Right lobe of liver (tissue), 6 donors: ENCODE data around the gene HIPK1. TPM values are rescaled to one million over a fixed set of nuclear protein-coding genes. Genes with fewer than 3 reads are reported as not detected.
A peak's percentile ranks its signal among the peaks of the same experiment; 100 is the strongest.

ENCODE experiments used
- ATAC-seq, 4 donors: fragments of 200-7000 bp; cut with Tn5 transposase; one replicate each; pipeline ENCODE4 v1.9.1; 2020; ENCODE audit warnings: mild to moderate bottlenecking in 4 of 4, moderate library complexity in 4 of 4
- DNase-seq, 3 donors: peaks; one replicate each; pipeline ENCODE4 v3.0.0-alpha.2; 2020
- H3K27ac ChIP-seq, 3 donors: fragments of 200-600 bp; one replicate each; pipeline ENCODE4 v1.8.0; 2022
- H3K27me3 ChIP-seq, 2 donors: fragments of 200-600 bp; one replicate each; pipeline ENCODE4 v1.8.0; 2022
- H3K36me3 ChIP-seq, 4 donors: fragments of 200-600 bp; sonication (generic) in 1 of 4; one replicate each; pipeline versions ENCODE4 v1.5.1 to v1.8.0; 2017 to 2022; ENCODE audit warnings: control low read depth in 1 of 4
- H3K4me1 ChIP-seq, 4 donors: fragments of 200-600 bp; sonication (generic) in 1 of 4; one replicate each; pipeline versions ENCODE4 v1.5.1 to v1.8.0; 2017 to 2022; ENCODE audit warnings: control low read depth in 1 of 4
- H3K4me3 ChIP-seq, 3 donors: fragments of 200-600 bp; one replicate each; pipeline ENCODE4 v1.8.0; 2022
- H3K9me3 ChIP-seq, 4 donors: fragments of 200-600 bp; sonication (generic) in 1 of 4; one replicate each; pipeline versions ENCODE4 v1.5.1 to v1.8.0; 2017 to 2022; ENCODE audit warnings: control low read depth in 1 of 4
- POLR2A ChIP-seq: fragments of 450-650 bp; IDR thresholded peaks from one replicate; pipeline ENCODE4 v1.6.1; 2017; ENCODE audit warnings: antibody characterized with exemption, mild to moderate bottlenecking
- WGBS: methylation state at CpG from one replicate; pipeline ENCODE4 v1.1.6; 2018; ENCODE audit warnings: low coverage, low lambda C conversion rate; ENCODE audit not compliant: insufficient coverage; ENCODE audit errors: missing lambda C conversion rate; 5-methylcytosine and 5-hydroxymethylcytosine counted together
- intact Hi-C, 2 donors: fragments of 100-400 bp; cut with DNase I; formaldehyde crosslinking; loops; one replicate each; pipeline versions ENCODE4 v1.11.2 to v1.14.1; 2022
- total RNA-seq, 6 experiments: library from RNA; depleted of rRNA in 2 of 6; stranded (reverse); fragments of >200 nt in 2 of 6; fragmentation: NEBNext Ultra II Directional in 3 of 6; extraction: Animal tissue kit (Norgen Biotek cat#: 25700) in 3 of 6; gene quantifications; one replicate each; pipeline versions ENCODE4 v1.1.0 to v1.2.4, GENCODE V29; 2016 to 2023
- TF ChIP-seq, protein P1 (sequence below), 4 donors: fragments of 200-600 bp in 3 of 4; fragments of 450-650 bp in 1 of 4; IDR thresholded peaks; one replicate each; pipeline versions ENCODE4 v1.5.1 to v1.8.0; 2016 to 2022; ENCODE audit warnings: antibody characterized with exemption in 4 of 4, mild to moderate bottlenecking in 2 of 4
- donor health status: DM: no; HTN: yes; CAD: no.
- donor health status: DM: no; HTN: no; CAD: no.
- donor health status: DM: no; HTN: no; CAD: no.
- donor health status: DM: no; HTN: yes; CAD: no.
- donor health status: DM: no; HTN: yes; CAD: no.

The HIPK1 gene
- total RNA-seq, 6 experiments from 2014 or later, result 19.0 to 29.6 (median 23.5) TPM

GRCh38 chr1:113901191-113901590 lies 27.9 kb upstream of the HIPK1 start:
- ATAC-seq (no peak), DNase-seq (no peak)
- Histone ChIP-seq H3K27me3 (no peaks in the 10 kb centered on the region), H3K36me3 (peaks cover 0 to 23% (median 0%) of the 10 kb centered on the region in 4 donors), H3K9me3 (no peaks in the 10 kb centered on the region), H3K27ac (no peak overlapping the region), H3K4me3 (no peak overlapping the region), H3K4me1 (peaks cover 0 to 13% (median 0%) of the 10 kb centered on the region in 4 donors)
- intact Hi-C loops, result no loop called here
- TF ChIP-seq POLR2A, result no peak
- TF ChIP-seq, protein P1, sequence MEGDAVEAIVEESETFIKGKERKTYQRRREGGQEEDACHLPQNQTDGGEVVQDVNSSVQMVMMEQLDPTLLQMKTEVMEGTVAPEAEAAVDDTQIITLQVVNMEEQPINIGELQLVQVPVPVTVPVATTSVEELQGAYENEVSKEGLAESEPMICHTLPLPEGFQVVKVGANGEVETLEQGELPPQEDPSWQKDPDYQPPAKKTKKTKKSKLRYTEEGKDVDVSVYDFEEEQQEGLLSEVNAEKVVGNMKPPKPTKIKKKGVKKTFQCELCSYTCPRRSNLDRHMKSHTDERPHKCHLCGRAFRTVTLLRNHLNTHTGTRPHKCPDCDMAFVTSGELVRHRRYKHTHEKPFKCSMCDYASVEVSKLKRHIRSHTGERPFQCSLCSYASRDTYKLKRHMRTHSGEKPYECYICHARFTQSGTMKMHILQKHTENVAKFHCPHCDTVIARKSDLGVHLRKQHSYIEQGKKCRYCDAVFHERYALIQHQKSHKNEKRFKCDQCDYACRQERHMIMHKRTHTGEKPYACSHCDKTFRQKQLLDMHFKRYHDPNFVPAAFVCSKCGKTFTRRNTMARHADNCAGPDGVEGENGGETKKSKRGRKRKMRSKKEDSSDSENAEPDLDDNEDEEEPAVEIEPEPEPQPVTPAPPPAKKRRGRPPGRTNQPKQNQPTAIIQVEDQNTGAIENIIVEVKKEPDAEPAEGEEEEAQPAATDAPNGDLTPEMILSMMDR (IDR thresholded peaks at IDR 0.05), result no peak
- 55% methylated on average over 3 of the region's 3 CpGs for WGBS

- 27% methylated on average over 7 of the region's 7 CpGs for WGBS
- DNase-seq (no peak), ATAC-seq (no peak)
- H3K27me3 ChIP-seq, result no peaks in the 10 kb centered on the region
- H3K4me1 ChIP-seq, result peaks cover 0 to 13% (median 0%) of the 10 kb centered on the region in 4 donors
- intact Hi-C loops, result no loop called here
- H3K27ac ChIP-seq, result peak overlapping the region; percentile 87 to 96 (median 94)
- TF ChIP-seq, protein P1 (IDR thresholded peaks at IDR 0.05), result no peak
- TF ChIP-seq POLR2A, result no peak
- H3K36me3 ChIP-seq, result peaks cover 0 to 12% (median 0%) of the 10 kb centered on the region in 4 donors
- H3K9me3 ChIP-seq, result no peaks in the 10 kb centered on the region
- peak overlapping the region; percentile 67 to 76 (median 72) for H3K4me3 ChIP-seq
These were observed 25.4 kb upstream of the HIPK1 start for GRCh38 chr1:113903501-113904292.

DNA sequence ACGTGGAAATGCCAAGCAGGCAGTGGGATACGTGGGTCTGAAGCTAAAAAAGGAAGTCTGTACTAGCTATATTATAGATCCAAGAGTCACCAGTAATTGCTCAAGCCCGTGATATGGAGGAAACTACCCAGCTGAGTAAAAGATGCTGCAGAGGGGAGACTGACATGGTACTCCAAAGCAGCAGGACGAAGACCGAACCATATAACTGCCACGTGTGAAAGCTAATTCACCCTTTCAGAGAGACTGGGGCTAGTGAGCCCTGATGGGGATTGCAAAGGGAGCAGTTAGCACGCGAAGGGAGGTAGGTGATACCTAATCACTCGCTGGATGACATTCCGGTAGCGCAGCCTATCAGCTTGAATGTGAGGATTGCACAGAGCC lies 24.8 kb upstream of the HIPK1 start:
- peaks cover 0 to 11% (median 0%) of the 10 kb centered on the region in 4 donors for H3K36me3 ChIP-seq
- peak overlapping the region; percentile 87 to 96 (median 94) for H3K27ac ChIP-seq
- H3K4me3 ChIP-seq, result peak overlapping the region; percentile 67 to 76 (median 72)
- no peak for TF ChIP-seq POLR2A
- TF ChIP-seq, protein P1 (IDR thresholded peaks at IDR 0.05), result no peak
- no peak for DNase-seq
- peaks cover 0 to 13% (median 0%) of the 10 kb centered on the region in 4 donors for H3K4me1 ChIP-seq
- H3K9me3 ChIP-seq, result no peaks in the 10 kb centered on the region
- no peaks in the 10 kb centered on the region for H3K27me3 ChIP-seq
- intact Hi-C loops, result no loop called here
- WGBS, result 2% methylated on average over 11 of the region's 11 CpGs
- ATAC-seq, result peak in 3 of 4 donors; percentile 29 to 33 (median 31)

DNA sequence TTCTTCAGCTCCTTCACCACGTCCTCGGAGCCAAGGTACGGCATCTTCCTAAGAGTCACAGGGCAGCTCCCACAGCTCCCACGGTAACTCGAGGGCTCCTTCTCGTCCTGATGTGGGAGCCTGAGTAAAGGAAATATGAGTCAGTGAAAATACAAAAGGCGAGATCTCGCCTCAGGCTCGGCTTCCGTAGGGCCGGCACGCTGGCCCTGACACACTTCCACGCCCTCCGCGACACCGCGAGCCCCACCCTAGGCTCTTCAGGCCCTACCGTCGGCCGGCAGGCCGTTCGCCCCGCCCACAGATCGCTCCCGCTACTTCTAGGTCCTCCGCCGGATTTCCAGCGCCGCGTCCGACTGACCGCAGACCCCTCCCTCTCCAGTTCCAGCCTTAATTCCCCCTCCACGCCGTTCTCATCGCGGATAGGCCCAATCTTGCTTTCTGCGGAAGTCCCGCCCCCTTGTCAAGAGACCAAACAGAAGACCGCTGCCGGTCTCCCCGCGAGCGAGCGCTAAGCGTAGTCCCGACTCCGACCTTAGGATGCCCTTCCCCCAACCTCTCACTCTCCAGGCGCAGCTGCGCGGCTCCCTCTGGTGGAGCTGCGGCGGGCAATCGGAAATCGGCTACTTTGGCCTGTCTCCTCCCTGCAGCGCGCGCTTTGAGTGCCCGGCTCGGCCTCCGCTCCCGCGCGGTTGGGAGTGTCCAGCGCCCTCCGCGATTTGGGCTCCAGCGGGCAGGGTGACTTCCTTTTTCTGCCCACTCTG lies 24.3 kb upstream of the HIPK1 start, which contains the start of the genes AP4B1 and DCLRE1B:
AP4B1 (minus strand) TSS at position 126 of the 761 bp plus-strand sequence; CDS start at position 44, 82 bp downstream.
DCLRE1B (plus strand) TSS at position 653 of the 761 bp plus-strand sequence. CDS start 261 bp downstream, outside the sequence.
- ATAC-seq (peak; percentile 94 to 97 (median 95)), DNase-seq (peak; percentile 100)
- peak; percentile 64 for TF ChIP-seq POLR2A
- TF ChIP-seq, protein P1 (IDR thresholded peaks at IDR 0.05), result peak; percentile 50 to 75 (median 57)
- peaks cover 0 to 13% (median 0%) of the 10 kb centered on the region in 4 donors for H3K4me1 ChIP-seq
- no peaks in the 10 kb centered on the region for H3K27me3 ChIP-seq
- peaks cover 0 to 6% (median 0%) of the 10 kb centered on the region in 4 donors for H3K36me3 ChIP-seq
- H3K4me3 ChIP-seq, result peak within 1 kb of the TSS; percentile 67 to 76 (median 72)
- under 1% methylated on average over 41 of the region's 67 CpGs for WGBS
- H3K9me3 ChIP-seq, result no peaks in the 10 kb centered on the region
- intact Hi-C loops, result no loop called here
- peak within 1 kb of the TSS; percentile 87 to 96 (median 94) for H3K27ac ChIP-seq
